GM04503 (cell line): ENCODE data around the gene LBHD2.

Experiments used
- DNase-seq: peaks from one replicate; pipeline ENCODE4 v3.0.0-alpha.2; 2012; ENCODE audit warnings: low read depth

Gene LBHD2

GRCh38 chr14:103091041-103091882 lies 7.3 kb downstream of the LBHD2 start:
- no peak for DNase-seq

GRCh38 chr14:103091883-103092222 lies 7.8 kb downstream of the LBHD2 start:
- DNase-seq, result no peak

- DNase-seq, result no peak
Observed at GRCh38 chr14:103093856-103094405, 9.9 kb downstream of the LBHD2 start.

GRCh38 chr14:103094406-103095209 lies 10.6 kb downstream of the LBHD2 start, which contains the start of gene EXOC3L4:
EXOC3L4 (plus strand) TSS chr14:103094725; CDS start chr14:103100220, 5,495 bp downstream.
- no peak for DNase-seq

- no peak for DNase-seq
Observed at GRCh38 chr14:103095210-103095778, 11.3 kb downstream of the LBHD2 start.

- no peak for DNase-seq
Observed at GRCh38 chr14:103096387-103096786, 12.4 kb downstream of the LBHD2 start.

- no peak for DNase-seq
Observed at GRCh38 chr14:103097244-103097993, 13.4 kb downstream of the LBHD2 start.

- DNase-seq, result no peak
Observed at GRCh38 chr14:103097994-103098957, 14.3 kb downstream of the LBHD2 start.

- no peak for DNase-seq
Observed at GRCh38 chr14:103099081-103099732, 15.2 kb downstream of the LBHD2 start.

GRCh38 chr14:103099733-103100280 lies 15.8 kb downstream of the LBHD2 start:
- DNase-seq, result no peak

- no peak for DNase-seq
Observed at GRCh38 chr14:103100281-103101121, 16.5 kb downstream of the LBHD2 start.

- DNase-seq, result no peak
Observed at GRCh38 chr14:103101257-103101962, 17.4 kb downstream of the LBHD2 start.

GRCh38 chr14:103101963-103102688 lies 18.1 kb downstream of the LBHD2 start:
- DNase-seq, result no peak

- DNase-seq, result no peak
Observed at GRCh38 chr14:103102689-103103260, 18.8 kb downstream of the LBHD2 start.

- no peak for DNase-seq
Observed at GRCh38 chr14:103103461-103104388, 19.7 kb downstream of the LBHD2 start.

GRCh38 chr14:103104389-103104653 lies 20.3 kb downstream of the LBHD2 start:
- no peak for DNase-seq
